ENCODE data around the gene TSPAN14. TPM values are rescaled to one million over a fixed set of nuclear protein-coding genes. Genes with fewer than 3 reads are reported as not detected.

The TSPAN14 gene
- total and polyA plus RNA-seq, 10 of the 15 experiments (the other 5 are each of a cell fraction or from before 2014, with no cell fraction given): 2.5 to 31.7 (median 17.9) TPM

- no peak for TF ChIP-seq SKIL (IDR thresholded peaks at IDR 0.05; ENCODE audit: low read depth, poor library complexity, severe bottlenecking)
- no peak for TF ChIP-seq E2F8 (IDR thresholded peaks at IDR 0.05; ENCODE audit: low read depth, partially characterized antibody)
- TF ChIP-seq POLR2A (IDR thresholded peaks at IDR 0.05; ENCODE audit: low read depth, low read length): no peak
- 0 out of 2 replicates have a peak, but pooled peaks have one; percentile 34 for TF ChIP-seq GATAD2B (conservative IDR thresholded peaks at IDR 0.05; ENCODE audit: low read depth)
- TF ChIP-seq DPF2 (IDR thresholded peaks at IDR 0.05): no peak
- TF ChIP-seq NR2C2 (IDR thresholded peaks at IDR 0.05; ENCODE audit: borderline replicate concordance, control insufficient read depth, insufficient read length, low read depth): no peak
- TF ChIP-seq PKNOX1 (IDR thresholded peaks at IDR 0.05): no peak
- no peak for TF ChIP-seq RBBP5 (conservative IDR thresholded peaks at IDR 0.05)
- TF ChIP-seq RELB (IDR thresholded peaks at IDR 0.05; ENCODE audit: low read depth): peak; percentile 52; the same call in 1 of the 2 replicates
These were observed 861 bp upstream of the TSPAN14 start (continued) for GRCh38 chr10:80453056-80453841.
